SK-N-SH (cell line): ENCODE measurements around the gene FXR2. TPM values are rescaled to one million over a fixed set of nuclear protein-coding genes. Genes with fewer than 3 reads are reported as not detected.

Experiments
- EP300 ChIP-seq, 2 experiments: IDR thresholded peaks; 2 replicates each; pipeline versions ENCODE4 v1.4.0 to v1.6.1; 2012; ENCODE audit warnings: borderline replicate concordance in 1 of 2, low read depth in 1 of 2, low read length in 1 of 2
- EZH2phosphoT487 ChIP-seq: fragments of 200-600 bp; sonication (generic); IDR thresholded peaks from 2 replicates; pipeline ENCODE4 v1.6.1; 2017; ENCODE audit warnings: low read depth, mixed run types, mild to moderate bottlenecking, antibody characterized with exemption, moderate library complexity, borderline replicate concordance
- FOSL2 ChIP-seq: IDR thresholded peaks from 2 replicates; pipeline ENCODE4 v1.4.0; 2012; ENCODE audit warnings: low read depth, mild to moderate bottlenecking, moderate library complexity, borderline replicate concordance
- FOXJ3 ChIP-seq: sonication (generic); formaldehyde crosslinking; IDR thresholded peaks from 2 replicates; pipeline ENCODE4 v1.5.1; 2020; ENCODE audit warnings: mild to moderate bottlenecking, missing genetic modification reagents
- JUND ChIP-seq: IDR thresholded peaks from 2 replicates; pipeline ENCODE4 v1.4.0; 2012
- MEF2A ChIP-seq: IDR thresholded peaks from 2 replicates; pipeline ENCODE4 v1.4.0; 2012; ENCODE audit warnings: low read depth, borderline replicate concordance
- MXI1 ChIP-seq: IDR thresholded peaks from 2 replicates; pipeline ENCODE4 v1.6.1; 2012; ENCODE audit warnings: mild to moderate bottlenecking, low read depth, low read length, improper control_type of control experiment
- RCOR1 ChIP-seq: fragments of 150-350 bp; IDR thresholded peaks from 2 replicates; pipeline ENCODE4 v1.6.1; 2017; ENCODE audit warnings: antibody characterized with exemption, low read length
- RFX5 ChIP-seq: IDR thresholded peaks from 2 replicates; pipeline ENCODE4 v1.6.1; 2012; ENCODE audit warnings: mild to moderate bottlenecking, improper control_type of control experiment, low read length
- SIN3A ChIP-seq: IDR thresholded peaks from 2 replicates; pipeline ENCODE4 v1.6.1; 2012; ENCODE audit warnings: low read depth, mild to moderate bottlenecking, low read length, moderate library complexity, borderline replicate concordance
- SMC3 ChIP-seq: IDR thresholded peaks from 2 replicates; pipeline ENCODE4 v1.6.1; 2012; ENCODE audit warnings: low read depth, low read length, improper control_type of control experiment
- TAF1 ChIP-seq: IDR thresholded peaks from 2 replicates; pipeline ENCODE4 v1.6.1; 2012; ENCODE audit warnings: low read depth, mild to moderate bottlenecking, low read length, moderate library complexity, borderline replicate concordance
- TEAD4 ChIP-seq: IDR thresholded peaks from 2 replicates; pipeline ENCODE4 v1.4.0; 2012; ENCODE audit warnings: mild to moderate bottlenecking, borderline replicate concordance; ENCODE audit not compliant: insufficient read depth
- YY1 ChIP-seq: IDR thresholded peaks from 2 replicates; pipeline ENCODE4 v1.4.0; 2012; ENCODE audit warnings: low read depth, mild to moderate bottlenecking
- polyA plus RNA-seq, 3 experiments: library from polyadenylated mRNA; depleted of rRNA; stranded (reverse); fragments of >200 nt; gene quantifications; 2 replicates each; pipeline ENCODE4 v1.2.3, GENCODE V29; 2012
- TF ChIP-seq, protein P1 (sequence below): fragments of 200-600 bp; sonication (generic); IDR thresholded peaks from 2 replicates; pipeline ENCODE4 v1.6.1; 2017; ENCODE audit warnings: antibody characterized with exemption, mild to moderate bottlenecking, moderate library complexity
- TF ChIP-seq, protein P2 (sequence below): IDR thresholded peaks from 2 replicates; pipeline ENCODE4 v1.4.0; 2012; ENCODE audit warnings: low read depth
- TF ChIP-seq, protein P3 (sequence below): IDR thresholded peaks from 2 replicates; pipeline ENCODE4 v1.6.1; 2012; ENCODE audit warnings: mild to moderate bottlenecking, low read depth, low read length, moderate library complexity
- TF ChIP-seq, protein P4 (sequence below): fragments of 150-350 bp; IDR thresholded peaks from 2 replicates; pipeline ENCODE4 v1.6.1; 2017; ENCODE audit warnings: antibody characterized with exemption, low read length, low read depth, borderline replicate concordance

Gene FXR2
- polyA plus RNA-seq, 1 of the 3 experiments (the other 2 are of a cell fraction) = 56.4 TPM

DNA sequence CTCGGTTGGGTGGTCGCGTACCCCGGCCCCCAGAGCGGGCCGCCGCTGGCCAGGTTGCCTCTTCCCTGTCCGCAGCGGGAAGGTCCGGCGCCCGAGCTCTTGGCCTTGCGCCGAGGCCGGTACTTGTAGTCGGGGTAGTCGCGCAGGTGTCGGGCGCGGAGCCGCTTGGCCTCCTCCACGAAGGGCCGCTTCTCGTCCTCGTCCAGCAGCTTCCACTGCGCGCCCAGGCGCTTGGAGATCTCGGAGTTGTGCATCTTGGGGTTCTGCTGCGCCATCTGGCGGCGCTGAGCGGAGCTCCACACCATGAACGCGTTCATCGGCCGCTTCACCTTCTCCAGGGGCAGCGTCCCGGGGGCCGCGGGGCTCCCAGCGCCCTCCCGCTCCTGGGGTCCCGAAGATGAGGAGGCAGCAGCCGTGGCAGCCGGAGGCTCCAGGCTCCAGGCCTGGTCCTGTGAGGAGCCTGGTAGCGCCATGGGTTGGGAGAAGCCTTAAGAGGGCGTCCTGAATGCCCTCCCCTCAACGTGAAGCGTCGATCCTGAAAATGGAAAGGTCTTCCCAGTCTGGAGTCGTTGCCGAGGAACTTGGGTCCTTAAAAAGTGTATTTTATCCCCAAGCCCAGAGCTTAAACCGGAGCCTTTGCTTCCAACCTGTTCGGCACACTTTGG, 25.4 kb downstream of the FXR2 start (continued):
- TF ChIP-seq, protein P1, sequence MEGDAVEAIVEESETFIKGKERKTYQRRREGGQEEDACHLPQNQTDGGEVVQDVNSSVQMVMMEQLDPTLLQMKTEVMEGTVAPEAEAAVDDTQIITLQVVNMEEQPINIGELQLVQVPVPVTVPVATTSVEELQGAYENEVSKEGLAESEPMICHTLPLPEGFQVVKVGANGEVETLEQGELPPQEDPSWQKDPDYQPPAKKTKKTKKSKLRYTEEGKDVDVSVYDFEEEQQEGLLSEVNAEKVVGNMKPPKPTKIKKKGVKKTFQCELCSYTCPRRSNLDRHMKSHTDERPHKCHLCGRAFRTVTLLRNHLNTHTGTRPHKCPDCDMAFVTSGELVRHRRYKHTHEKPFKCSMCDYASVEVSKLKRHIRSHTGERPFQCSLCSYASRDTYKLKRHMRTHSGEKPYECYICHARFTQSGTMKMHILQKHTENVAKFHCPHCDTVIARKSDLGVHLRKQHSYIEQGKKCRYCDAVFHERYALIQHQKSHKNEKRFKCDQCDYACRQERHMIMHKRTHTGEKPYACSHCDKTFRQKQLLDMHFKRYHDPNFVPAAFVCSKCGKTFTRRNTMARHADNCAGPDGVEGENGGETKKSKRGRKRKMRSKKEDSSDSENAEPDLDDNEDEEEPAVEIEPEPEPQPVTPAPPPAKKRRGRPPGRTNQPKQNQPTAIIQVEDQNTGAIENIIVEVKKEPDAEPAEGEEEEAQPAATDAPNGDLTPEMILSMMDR = peak; percentile 83
- TF ChIP-seq, protein P2, sequence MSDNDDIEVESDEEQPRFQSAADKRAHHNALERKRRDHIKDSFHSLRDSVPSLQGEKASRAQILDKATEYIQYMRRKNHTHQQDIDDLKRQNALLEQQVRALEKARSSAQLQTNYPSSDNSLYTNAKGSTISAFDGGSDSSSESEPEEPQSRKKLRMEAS = peak; percentile 52
- TF ChIP-seq TEAD4 (no peak), JUND (no peak), MXI1 (no peak), FOSL2 (no peak), YY1 (no peak), RFX5 (no peak), EZH2phosphoT487 (no peak), FOXJ3 (CRISPR knock-in tag) (no peak), RCOR1 (no peak), TAF1 (peak; percentile 23; the same call in 1 of the 2 replicates), SIN3A (peak; percentile 59; the same call in 1 of the 2 replicates), MEF2A (no peak), EP300 (IDR thresholded peaks at IDR 0.05; ENCODE audit: borderline replicate concordance in 1 of 2, low read depth in 1 of 2, low read length in 1 of 2) (no peak), SMC3 (peak; percentile 56)
- TF ChIP-seq, protein P3, sequence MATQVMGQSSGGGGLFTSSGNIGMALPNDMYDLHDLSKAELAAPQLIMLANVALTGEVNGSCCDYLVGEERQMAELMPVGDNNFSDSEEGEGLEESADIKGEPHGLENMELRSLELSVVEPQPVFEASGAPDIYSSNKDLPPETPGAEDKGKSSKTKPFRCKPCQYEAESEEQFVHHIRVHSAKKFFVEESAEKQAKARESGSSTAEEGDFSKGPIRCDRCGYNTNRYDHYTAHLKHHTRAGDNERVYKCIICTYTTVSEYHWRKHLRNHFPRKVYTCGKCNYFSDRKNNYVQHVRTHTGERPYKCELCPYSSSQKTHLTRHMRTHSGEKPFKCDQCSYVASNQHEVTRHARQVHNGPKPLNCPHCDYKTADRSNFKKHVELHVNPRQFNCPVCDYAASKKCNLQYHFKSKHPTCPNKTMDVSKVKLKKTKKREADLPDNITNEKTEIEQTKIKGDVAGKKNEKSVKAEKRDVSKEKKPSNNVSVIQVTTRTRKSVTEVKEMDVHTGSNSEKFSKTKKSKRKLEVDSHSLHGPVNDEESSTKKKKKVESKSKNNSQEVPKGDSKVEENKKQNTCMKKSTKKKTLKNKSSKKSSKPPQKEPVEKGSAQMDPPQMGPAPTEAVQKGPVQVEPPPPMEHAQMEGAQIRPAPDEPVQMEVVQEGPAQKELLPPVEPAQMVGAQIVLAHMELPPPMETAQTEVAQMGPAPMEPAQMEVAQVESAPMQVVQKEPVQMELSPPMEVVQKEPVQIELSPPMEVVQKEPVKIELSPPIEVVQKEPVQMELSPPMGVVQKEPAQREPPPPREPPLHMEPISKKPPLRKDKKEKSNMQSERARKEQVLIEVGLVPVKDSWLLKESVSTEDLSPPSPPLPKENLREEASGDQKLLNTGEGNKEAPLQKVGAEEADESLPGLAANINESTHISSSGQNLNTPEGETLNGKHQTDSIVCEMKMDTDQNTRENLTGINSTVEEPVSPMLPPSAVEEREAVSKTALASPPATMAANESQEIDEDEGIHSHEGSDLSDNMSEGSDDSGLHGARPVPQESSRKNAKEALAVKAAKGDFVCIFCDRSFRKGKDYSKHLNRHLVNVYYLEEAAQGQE = no peak
- TF ChIP-seq, protein P4, sequence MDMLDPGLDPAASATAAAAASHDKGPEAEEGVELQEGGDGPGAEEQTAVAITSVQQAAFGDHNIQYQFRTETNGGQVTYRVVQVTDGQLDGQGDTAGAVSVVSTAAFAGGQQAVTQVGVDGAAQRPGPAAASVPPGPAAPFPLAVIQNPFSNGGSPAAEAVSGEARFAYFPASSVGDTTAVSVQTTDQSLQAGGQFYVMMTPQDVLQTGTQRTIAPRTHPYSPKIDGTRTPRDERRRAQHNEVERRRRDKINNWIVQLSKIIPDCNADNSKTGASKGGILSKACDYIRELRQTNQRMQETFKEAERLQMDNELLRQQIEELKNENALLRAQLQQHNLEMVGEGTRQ = no peak
